Forelimb muscle (tissue), 1 donor: ENCODE data around the gene AMPD2. TPM values are rescaled to one million over a fixed set of nuclear protein-coding genes. Genes with fewer than 3 reads are reported as not detected.
A peak's percentile ranks its signal among the peaks of the same experiment; 100 is the strongest.
"Not testable (repeated sequence)": the region's sequence is repeated elsewhere in the genome, so short reads cannot be mapped to it uniquely, and the experiment has no call there.

Experiments
- DNase-seq: peaks from one replicate; pipeline ENCODE4 v3.0.0-alpha.2; 2013; ENCODE audit warnings: low read depth
- polyA plus RNA-seq: library from polyadenylated mRNA; unstranded; fragments of 120-200 nt; gene quantifications from one replicate; pipeline ENCODE4 v1.2.1, GENCODE V29; 2013; ENCODE audit not compliant: insufficient read length

AMPD2 gene
- polyA plus RNA-seq, 1 donor, result 33.8 TPM

DNA sequence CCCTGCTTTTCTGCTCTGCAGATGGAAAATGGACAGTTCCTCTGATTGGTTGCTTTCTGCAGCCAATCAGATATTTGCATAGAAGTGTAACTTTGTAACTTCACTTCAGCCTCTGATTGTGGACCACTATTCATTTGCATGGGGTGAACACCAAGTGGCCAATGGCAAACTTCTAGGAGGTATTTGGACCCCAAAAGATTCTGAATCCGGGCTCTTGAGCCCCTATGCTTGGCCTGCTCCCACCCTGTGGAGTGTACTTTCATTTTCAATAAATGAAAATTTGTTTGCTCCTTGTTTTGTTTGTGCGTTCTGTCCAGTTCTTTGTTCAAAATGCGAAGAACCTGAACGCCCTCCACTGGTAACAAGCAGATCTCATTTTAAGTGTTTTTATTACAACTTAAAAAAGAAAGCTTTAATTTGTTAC lies 29.9 kb downstream of the AMPD2 start:
- no peak for DNase-seq

- DNase-seq, result no peak
These were observed 31.0 kb downstream of the AMPD2 start for GRCh38 chr1:109650609-109651008.

- DNase-seq, result no peak
These were observed 32.8 kb downstream of the AMPD2 start for GRCh38 chr1:109652402-109652801.

DNA sequence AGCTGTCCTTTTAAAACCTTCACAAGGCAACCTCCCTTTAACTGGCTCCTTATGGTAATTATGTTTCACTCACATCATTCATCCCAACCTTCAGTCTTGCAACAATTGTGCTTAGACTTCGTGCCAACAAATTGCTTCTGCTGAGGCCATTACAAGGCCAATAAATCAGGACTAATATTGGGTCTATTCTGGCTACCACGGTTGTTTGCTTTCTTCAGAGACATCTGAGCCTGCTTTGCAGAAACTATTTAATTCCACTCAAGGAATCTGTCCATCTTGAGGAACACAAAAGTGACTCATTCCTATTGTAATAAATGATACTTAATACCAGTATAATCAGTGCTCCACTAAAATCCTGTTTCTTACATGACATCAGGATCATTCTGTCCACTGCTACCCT lies 33.7 kb downstream of the AMPD2 start:
- no peak for DNase-seq

- no peak for DNase-seq
These were observed 34.9 kb downstream of the AMPD2 start for GRCh38 chr1:109654519-109654918.

DNA sequence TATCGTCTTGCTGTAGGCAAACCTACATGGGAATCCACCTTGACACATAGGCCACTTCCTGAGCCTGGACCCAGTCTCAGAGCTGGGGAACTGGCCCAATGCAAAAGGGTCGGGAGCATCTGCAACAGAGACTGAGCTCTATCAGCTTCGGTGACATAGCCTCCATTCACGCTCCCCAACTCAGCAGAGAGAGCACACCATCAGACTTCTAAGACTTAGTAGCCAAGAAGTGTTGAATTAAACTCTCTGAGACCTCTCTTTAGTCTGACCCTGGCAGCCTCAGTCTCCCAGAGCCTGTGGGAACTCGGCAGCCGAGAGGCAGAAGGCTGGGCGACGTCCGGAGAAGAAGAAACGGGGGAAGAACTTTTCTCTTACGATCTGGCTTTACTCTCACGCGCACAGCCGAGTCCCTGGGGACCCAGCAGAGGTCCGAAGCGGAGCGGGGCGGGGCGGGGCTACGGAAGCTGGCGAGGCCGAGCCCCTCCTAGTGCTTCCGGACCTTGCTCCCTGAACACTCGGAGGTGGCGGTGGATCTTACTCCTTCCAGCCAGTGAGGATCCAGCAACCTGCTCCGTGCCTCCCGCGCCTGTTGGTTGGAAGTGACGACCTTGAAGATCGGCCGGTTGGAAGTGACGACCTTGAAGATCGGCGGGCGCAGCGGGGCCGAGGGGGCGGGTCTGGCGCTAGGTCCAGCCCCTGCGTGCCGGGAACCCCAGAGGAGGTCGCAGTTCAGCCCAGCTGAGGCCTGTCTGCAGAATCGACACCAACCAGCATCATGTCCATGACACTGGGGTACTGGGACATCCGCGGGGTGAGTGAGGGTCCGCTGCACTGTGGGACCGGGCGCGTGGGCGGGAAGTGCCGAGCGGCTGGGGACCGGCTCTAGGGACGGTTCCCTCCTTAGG lies 36.2 kb downstream of the AMPD2 start, which contains the start of gene GSTM4:
Gene GSTM4 (plus strand): TSS at position 485 of the 905 bp plus-strand sequence. CDS start 291 bp downstream, at position 776.
- no peak for DNase-seq

DNA sequence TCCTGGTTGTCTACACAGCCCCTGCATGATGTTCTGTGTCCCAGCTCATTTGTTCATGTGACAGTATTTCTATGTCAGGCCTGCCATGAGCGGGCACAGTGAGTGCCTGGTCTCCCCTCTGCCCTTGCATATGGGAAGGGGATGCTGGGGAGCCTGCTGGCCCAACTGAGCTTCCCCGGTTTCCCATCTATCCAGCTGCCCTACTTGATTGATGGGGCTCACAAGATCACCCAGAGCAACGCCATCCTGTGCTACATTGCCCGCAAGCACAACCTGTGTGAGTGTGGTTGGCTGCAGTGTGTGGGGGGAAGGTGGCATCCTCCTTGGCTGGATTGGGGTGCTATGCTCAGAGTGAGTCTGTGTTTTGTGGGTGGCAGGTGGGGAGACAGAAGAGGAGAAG lies 37.8 kb downstream of the AMPD2 start:
- no peak for DNase-seq

GRCh38 chr1:109657970-109658369 lies 38.3 kb downstream of the AMPD2 start:
- no peak for DNase-seq

GRCh38 chr1:109658533-109659042 lies 39.0 kb downstream of the AMPD2 start:
- DNase-seq, result no peak

DNA sequence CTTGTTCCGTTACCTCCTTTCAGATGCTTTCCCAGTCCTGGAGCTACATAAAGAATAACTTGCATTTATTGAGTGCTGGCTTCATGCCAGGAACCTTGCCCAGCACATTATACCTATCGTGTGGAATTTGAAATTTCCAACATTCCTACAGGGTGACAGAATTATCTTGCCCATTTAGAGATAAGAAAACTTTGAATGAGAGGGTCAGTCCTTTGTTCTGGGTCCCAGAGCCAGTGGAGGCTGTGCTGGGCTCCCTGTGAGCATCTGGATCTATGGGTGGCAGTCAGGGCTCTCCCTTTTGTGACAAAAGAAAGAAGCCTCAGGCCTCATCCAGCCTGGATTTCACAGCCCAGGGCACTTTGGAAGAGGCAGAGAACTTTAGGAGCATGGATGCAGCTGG lies 39.5 kb downstream of the AMPD2 start:
- no peak for DNase-seq

DNA sequence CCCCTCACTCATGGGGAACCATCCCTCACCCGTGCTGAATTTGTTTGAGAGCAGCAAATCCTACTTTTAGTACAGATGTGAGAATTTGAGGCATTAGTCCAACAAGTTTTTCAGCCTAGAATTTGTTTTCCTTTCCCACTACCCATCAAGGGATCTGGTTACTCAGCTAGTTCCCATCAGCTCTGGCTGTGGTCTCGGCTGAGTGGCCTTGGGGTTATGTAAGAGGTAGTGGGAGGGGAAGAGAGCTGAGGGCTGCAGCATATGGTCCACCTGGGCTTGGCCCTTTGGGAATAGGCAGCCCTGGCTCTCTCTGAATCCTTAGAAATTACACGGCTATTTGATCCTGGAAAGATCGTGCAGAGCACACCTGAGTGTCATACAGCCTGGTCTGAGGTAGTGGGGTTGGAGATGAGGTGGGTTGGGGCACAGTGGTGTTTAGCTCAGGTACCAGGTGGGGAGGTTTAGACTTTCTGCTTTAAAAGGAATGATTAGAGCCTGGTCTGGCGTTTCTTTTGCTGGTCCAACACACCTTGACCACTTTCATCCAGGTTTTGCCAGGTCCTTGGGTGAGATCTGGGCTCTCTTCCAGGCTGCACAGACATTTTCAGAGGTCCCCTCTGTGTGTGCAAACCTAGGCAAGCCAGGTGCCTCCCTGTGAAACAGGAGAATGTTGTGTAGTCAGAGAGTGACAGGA lies 40.5 kb downstream of the AMPD2 start:
- DNase-seq, result no peak

DNA sequence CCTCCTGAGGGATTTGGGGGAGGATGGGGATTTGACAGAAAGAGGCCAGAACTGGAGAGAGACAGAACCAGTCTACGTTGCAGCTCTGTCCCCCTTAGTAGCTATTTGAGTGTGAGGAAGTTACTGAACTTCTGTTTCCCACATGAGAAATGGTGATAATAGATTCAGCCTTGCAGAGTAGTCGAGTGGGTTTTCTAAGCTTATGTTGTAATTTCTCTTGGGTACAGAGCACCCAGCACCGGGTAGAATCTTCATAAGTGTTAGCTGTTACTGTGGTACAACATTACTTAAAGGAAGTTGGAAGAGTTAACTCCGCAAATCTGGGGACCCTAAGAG lies 41.0 kb downstream of the AMPD2 start:
- DNase-seq, result not testable (repeated sequence)

GRCh38 chr1:109661391-109661790 lies 41.8 kb downstream of the AMPD2 start:
- DNase-seq, result no peak

GRCh38 chr1:109664671-109665070 lies 45.0 kb downstream of the AMPD2 start:
- no peak for DNase-seq

GRCh38 chr1:109667452-109668122 lies 48.0 kb downstream of the AMPD2 start, which contains the start of gene GSTM2:
Gene GSTM2 (plus strand): TSS chr1:109668057. CDS start chr1:109668116, 59 bp downstream.
- peak; percentile 64 for DNase-seq

- DNase-seq, result no peak
These were observed 48.6 kb downstream of the AMPD2 start for GRCh38 chr1:109668123-109668775.

GRCh38 chr1:109669246-109669948 lies 49.8 kb downstream of the AMPD2 start:
- DNase-seq, result no peak

DNA sequence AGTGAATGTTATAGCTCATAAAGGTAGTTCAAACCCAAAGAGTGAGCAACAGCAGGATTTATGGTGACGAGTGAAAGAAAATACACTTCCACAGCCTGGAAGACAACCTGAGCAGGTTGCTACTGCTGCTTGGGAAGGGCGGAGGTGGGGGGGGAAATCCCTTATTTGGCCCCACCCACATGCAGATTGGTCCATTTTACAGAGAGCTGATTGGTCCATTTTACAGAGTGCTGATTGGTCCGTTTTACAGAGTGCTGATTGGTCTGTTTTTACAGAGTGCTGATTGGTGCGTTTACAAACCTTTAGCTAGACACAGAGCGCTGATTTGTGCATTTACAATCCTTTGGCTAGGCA lies 50.3 kb downstream of the AMPD2 start:
- DNase-seq, result not testable (repeated sequence)

GRCh38 chr1:109671067-109671466 lies 51.4 kb downstream of the AMPD2 start:
- no peak for DNase-seq

- DNase-seq, result not testable (repeated sequence)
These were observed 54.2 kb downstream of the AMPD2 start for GRCh38 chr1:109673861-109674260.
